Measurements from ENCODE around the gene TTN. TPM values are rescaled to one million over a fixed set of nuclear protein-coding genes. Genes with fewer than 3 reads are reported as not detected.
"Not testable (repeated sequence)": the region's sequence is repeated elsewhere in the genome, so short reads cannot be mapped to it uniquely, and the experiment has no call there.

TTN gene
- total and polyA plus RNA-seq, 2 donors (not counting 1 experiment from before 2014, with no cell fraction given): 1.7 to 46.4 TPM

DNA sequence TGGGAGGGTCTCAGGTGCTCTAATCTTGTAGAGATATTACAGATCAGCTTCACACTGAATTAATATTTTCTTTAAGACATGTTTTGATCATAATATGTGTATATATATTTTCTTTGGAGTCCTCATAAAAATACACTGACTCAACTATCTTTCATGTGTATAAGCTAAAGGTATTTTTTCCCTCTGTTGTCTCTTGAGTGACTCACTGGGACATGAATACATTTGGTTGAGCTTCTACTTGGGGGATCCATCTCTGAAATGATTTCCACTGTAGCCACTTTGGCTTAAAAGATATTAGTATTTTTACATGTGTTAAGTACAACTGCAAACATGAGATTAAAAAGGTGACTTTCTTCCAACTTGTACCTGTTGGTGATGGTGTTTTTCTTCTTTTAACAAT is 140.8 kb downstream of the TTN start:
- DNase-seq (no peak), ATAC-seq (ENCODE audit: low read depth) (no peak)
- intact Hi-C loops (cut with micrococcal nuclease): no loop called here
- no peaks in the 10 kb centered on the region for H4K20me1 ChIP-seq (ENCODE audit: control insufficient read depth, insufficient read depth, low read length, poor library complexity, severe bottlenecking)
- Mint-ChIP-seq H3K4me3 (no peak overlapping the region), H3K9me3 (ENCODE audit: insufficient read depth) (no peaks in the 10 kb centered on the region), H3K27me3 (no peaks in the 10 kb centered on the region), H3K27ac (no peak overlapping the region), H3K4me1 (no peaks in the 10 kb centered on the region)
- no peak overlapping the region for H3K4me3 ChIP-seq (ENCODE audit: control extremely low read depth in 1 of 5, extremely low read depth in 1 of 5, insufficient read depth in 1 of 5, low read depth in 2 of 5, low read length in 4 of 5)
- no peak overlapping the region for H3K27ac ChIP-seq (ENCODE audit: low read length in 2 of 2)
- POLR2A ChIA-PET: no interaction called here
- H3K9me3 ChIP-seq (ENCODE audit: control extremely low read depth in 1 of 3, control insufficient read depth in 2 of 3, insufficient read depth in 1 of 3, low read length in 2 of 3): no peaks in the 10 kb centered on the region
- H3K27me3 ChIP-seq (replicated peaks in 1 of 4; ENCODE audit: control extremely low read depth in 1 of 4, control insufficient read depth in 3 of 4, insufficient read depth in 4 of 4, low read length in 3 of 4): no peaks in the 10 kb centered on the region
- no peak overlapping the region for H2AFZ ChIP-seq (ENCODE audit: insufficient read depth, low read depth, low read length, poor library complexity, severe bottlenecking)
- H3K36me3 ChIP-seq (replicated peaks in 1 of 2; ENCODE audit: control extremely low read depth in 1 of 2, control insufficient read depth in 1 of 2, extremely low read depth in 1 of 2, insufficient read depth in 2 of 2, low read length in 1 of 2): peaks cover 2 to 5% of the 10 kb centered on the region in 2 experiments
- H3K4me1 ChIP-seq (ENCODE audit: control insufficient read depth in 2 of 2, insufficient read depth in 2 of 2, low read length in 2 of 2): no peaks in the 10 kb centered on the region
- H3K9ac ChIP-seq (ENCODE audit: low read length): no peak overlapping the region
- CTCF ChIA-PET: interaction anchor here (1.5 kb wide), 1 partner anchor 34 kb away, joined by 3 read pairs; no protein-coding TSS in a partner anchor
- H3K4me2 ChIP-seq (replicated peaks; ENCODE audit: low read depth, low read length, poor library complexity, severe bottlenecking): no peak overlapping the region
- no peaks in the 10 kb centered on the region for H3K79me2 ChIP-seq (ENCODE audit: control insufficient read depth, insufficient read depth, low read length)
- TF ChIP-seq EZH2 (IDR thresholded peaks at IDR 0.05; ENCODE audit: borderline replicate concordance, insufficient read depth, low read depth, low read length, poor library complexity, severe bottlenecking) (no peak), CTCF (IDR thresholded peaks at IDR 0.05) (no peak)

- H3K27ac ChIP-seq (ENCODE audit: low read length in 2 of 2); H3K4me3 Mint-ChIP-seq; H3K9ac ChIP-seq (ENCODE audit: low read length); H3K27ac Mint-ChIP-seq; POLR2A ChIA-PET; H3K4me3 ChIP-seq (ENCODE audit: control extremely low read depth in 1 of 5, extremely low read depth in 1 of 5, insufficient read depth in 1 of 5, low read depth in 2 of 5, low read length in 4 of 5); H3K4me1 ChIP-seq (ENCODE audit: control insufficient read depth in 2 of 2, insufficient read depth in 2 of 2, low read length in 2 of 2); H3K9me3 ChIP-seq (ENCODE audit: control extremely low read depth in 1 of 3, control insufficient read depth in 2 of 3, insufficient read depth in 1 of 3, low read length in 2 of 3); H2AFZ ChIP-seq (ENCODE audit: insufficient read depth, low read depth, low read length, poor library complexity, severe bottlenecking); CTCF ChIA-PET; H3K27me3 Mint-ChIP-seq; H3K36me3 ChIP-seq (replicated peaks in 1 of 2; ENCODE audit: control extremely low read depth in 1 of 2, control insufficient read depth in 1 of 2, extremely low read depth in 1 of 2, insufficient read depth in 2 of 2, low read length in 1 of 2); H4K20me1 ChIP-seq (ENCODE audit: control insufficient read depth, insufficient read depth, low read length, poor library complexity, severe bottlenecking); intact Hi-C loops (cut with micrococcal nuclease); H3K27me3 ChIP-seq (replicated peaks in 1 of 4; ENCODE audit: control extremely low read depth in 1 of 4, control insufficient read depth in 3 of 4, insufficient read depth in 4 of 4, low read length in 3 of 4); H3K4me2 ChIP-seq (replicated peaks; ENCODE audit: low read depth, low read length, poor library complexity, severe bottlenecking); H3K79me2 ChIP-seq (ENCODE audit: control insufficient read depth, insufficient read depth, low read length); ATAC-seq (ENCODE audit: low read depth); H3K4me1 Mint-ChIP-seq; DNase-seq; H3K9me3 Mint-ChIP-seq (ENCODE audit: insufficient read depth): not testable (repeated sequence)
- WGBS (ENCODE audit: insufficient coverage): no CpG with 5 or more reads among the region's 8 CpGs
Observed at GRCh38 chr2:178658480-178658879, 148.7 kb downstream of the TTN start.

All from B cell (primary cell).